ENCODE results near the gene MYB.

The MYB gene

GRCh38 chr6:135215563-135215962 lies 34.5 kb downstream of the MYB start:
- no peak for TF ChIP-seq CTCF (IDR thresholded peaks at IDR 0.05; ENCODE audit: low read depth, low read length)

GRCh38 chr6:135217663-135218062 lies 36.6 kb downstream of the MYB start:
- no peak for DNase-seq (ENCODE audit: extremely low read depth, low read depth)
- no peak for TF ChIP-seq CTCF (IDR thresholded peaks at IDR 0.05; ENCODE audit: low read depth, low read length)

More at GRCh38 chr6:135215563-135215962, 34.5 kb downstream of the MYB start:
- no peak for DNase-seq (ENCODE audit: extremely low read depth, low read depth)

GRCh38 chr6:135219346-135219745 lies 38.2 kb downstream of the MYB start:
- no peak for DNase-seq (ENCODE audit: extremely low read depth, low read depth)
- no peak for TF ChIP-seq CTCF (IDR thresholded peaks at IDR 0.05; ENCODE audit: low read depth, low read length)

- no peak for DNase-seq (ENCODE audit: extremely low read depth, low read depth)
- no peak for TF ChIP-seq CTCF (IDR thresholded peaks at IDR 0.05; ENCODE audit: low read depth, low read length)
Measured at GRCh38 chr6:135221042-135221441, 39.9 kb downstream of the MYB start.

- no peak for TF ChIP-seq CTCF (IDR thresholded peaks at IDR 0.05; ENCODE audit: low read depth, low read length)
- DNase-seq (ENCODE audit: extremely low read depth, low read depth), result no peak
Measured at GRCh38 chr6:135221505-135221904, 40.4 kb downstream of the MYB start.

- TF ChIP-seq CTCF (IDR thresholded peaks at IDR 0.05; ENCODE audit: low read depth, low read length), result no peak
- DNase-seq (ENCODE audit: extremely low read depth, low read depth), result no peak
Measured at GRCh38 chr6:135222623-135223022, 41.5 kb downstream of the MYB start.

GRCh38 chr6:135224037-135224647 lies 43.0 kb downstream of the MYB start:
- no peak for DNase-seq (ENCODE audit: extremely low read depth, low read depth)
- no peak for TF ChIP-seq CTCF (IDR thresholded peaks at IDR 0.05; ENCODE audit: low read depth, low read length)
